22Rv1 (cell line): Measurements from ENCODE around the gene KXD1.
"Not testable (repeated sequence)": the region's sequence is repeated elsewhere in the genome, so short reads cannot be mapped to it uniquely, and the experiment has no call there.

ENCODE experiments used
- H3K27ac ChIP-seq: fragments of 450-650 bp; 2 replicates; pipeline ENCODE4 v1.5.1; 2017
- ZFX ChIP-seq: fragments of 450-650 bp; IDR thresholded peaks from 2 replicates; pipeline ENCODE4 v1.6.1; 2017; ENCODE audit warnings: antibody characterized with exemption, borderline replicate concordance
- TF ChIP-seq, protein P1 (sequence below): fragments of 450-650 bp; IDR thresholded peaks from 2 replicates; pipeline ENCODE4 v1.5.1; 2017; ENCODE audit warnings: mild to moderate bottlenecking

The KXD1 gene

DNA sequence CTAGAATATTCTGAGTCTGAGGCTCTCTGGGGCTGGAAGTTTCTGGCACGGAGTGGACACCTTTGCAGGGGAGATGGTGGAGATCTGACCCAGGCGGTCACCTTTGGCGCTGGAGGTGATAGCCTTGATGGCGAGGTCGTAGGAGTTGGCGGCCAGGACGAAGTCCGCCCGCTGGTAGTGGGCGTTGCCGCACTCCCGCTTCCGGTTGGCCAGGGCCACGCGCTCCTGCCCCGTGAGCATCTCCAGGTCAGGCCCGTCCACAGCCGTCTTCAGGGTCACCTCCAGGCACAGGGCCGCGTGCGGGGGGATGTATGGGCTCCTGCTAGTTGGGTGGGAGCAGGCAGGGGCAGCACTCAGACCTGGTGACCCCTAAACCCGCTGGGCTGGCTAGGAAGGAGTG, 19.6 kb upstream of the KXD1 start:
- TF ChIP-seq, protein P1, sequence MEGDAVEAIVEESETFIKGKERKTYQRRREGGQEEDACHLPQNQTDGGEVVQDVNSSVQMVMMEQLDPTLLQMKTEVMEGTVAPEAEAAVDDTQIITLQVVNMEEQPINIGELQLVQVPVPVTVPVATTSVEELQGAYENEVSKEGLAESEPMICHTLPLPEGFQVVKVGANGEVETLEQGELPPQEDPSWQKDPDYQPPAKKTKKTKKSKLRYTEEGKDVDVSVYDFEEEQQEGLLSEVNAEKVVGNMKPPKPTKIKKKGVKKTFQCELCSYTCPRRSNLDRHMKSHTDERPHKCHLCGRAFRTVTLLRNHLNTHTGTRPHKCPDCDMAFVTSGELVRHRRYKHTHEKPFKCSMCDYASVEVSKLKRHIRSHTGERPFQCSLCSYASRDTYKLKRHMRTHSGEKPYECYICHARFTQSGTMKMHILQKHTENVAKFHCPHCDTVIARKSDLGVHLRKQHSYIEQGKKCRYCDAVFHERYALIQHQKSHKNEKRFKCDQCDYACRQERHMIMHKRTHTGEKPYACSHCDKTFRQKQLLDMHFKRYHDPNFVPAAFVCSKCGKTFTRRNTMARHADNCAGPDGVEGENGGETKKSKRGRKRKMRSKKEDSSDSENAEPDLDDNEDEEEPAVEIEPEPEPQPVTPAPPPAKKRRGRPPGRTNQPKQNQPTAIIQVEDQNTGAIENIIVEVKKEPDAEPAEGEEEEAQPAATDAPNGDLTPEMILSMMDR: no peak
- TF ChIP-seq ZFX: no peak
- no peak overlapping the region for H3K27ac ChIP-seq

DNA sequence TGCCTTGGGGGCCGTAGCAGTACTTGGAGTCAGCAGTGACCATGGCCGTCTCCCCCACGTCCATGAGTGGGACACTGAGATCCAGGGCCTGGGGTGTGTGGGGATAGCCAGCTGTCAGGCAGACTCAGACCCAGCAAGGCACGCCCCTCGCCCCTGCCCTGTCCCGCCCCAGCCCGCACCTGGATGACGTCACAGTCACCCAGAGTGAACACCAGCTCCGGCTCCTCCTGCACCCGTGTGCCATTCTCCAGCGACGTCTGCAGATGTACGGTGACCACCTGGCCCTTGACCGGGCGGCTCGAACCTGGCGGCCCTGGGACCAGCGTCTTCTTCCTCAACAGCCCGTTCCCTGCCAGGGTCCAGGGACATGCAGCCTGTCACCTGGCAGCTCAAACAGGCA, 18.3 kb upstream of the KXD1 start:
- no peak overlapping the region for H3K27ac ChIP-seq

DNA sequence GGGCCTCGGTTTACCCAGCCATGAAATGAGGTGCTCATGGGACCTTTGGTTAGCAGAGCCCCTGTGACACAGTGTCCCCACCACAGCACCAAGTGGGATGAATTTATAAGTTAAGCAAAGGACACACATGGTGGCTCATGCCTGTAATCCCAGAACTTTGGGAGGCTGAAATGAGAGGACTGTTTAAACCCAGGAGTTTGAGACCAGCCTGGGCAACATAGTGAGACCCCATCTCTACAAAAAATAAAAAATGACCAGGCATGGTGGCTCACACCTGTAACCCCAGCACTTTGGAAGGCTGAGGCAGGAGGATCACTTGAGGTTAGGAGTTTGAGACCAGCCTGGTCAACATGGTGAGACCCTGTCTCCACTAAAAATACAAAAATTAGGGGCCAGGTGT, 17.5 kb upstream of the KXD1 start:
- not testable (repeated sequence) for H3K27ac ChIP-seq

More for the DNA sequence above, 18.3 kb upstream of the KXD1 start:
- TF ChIP-seq, protein P1: no peak
- no peak for TF ChIP-seq ZFX

DNA sequence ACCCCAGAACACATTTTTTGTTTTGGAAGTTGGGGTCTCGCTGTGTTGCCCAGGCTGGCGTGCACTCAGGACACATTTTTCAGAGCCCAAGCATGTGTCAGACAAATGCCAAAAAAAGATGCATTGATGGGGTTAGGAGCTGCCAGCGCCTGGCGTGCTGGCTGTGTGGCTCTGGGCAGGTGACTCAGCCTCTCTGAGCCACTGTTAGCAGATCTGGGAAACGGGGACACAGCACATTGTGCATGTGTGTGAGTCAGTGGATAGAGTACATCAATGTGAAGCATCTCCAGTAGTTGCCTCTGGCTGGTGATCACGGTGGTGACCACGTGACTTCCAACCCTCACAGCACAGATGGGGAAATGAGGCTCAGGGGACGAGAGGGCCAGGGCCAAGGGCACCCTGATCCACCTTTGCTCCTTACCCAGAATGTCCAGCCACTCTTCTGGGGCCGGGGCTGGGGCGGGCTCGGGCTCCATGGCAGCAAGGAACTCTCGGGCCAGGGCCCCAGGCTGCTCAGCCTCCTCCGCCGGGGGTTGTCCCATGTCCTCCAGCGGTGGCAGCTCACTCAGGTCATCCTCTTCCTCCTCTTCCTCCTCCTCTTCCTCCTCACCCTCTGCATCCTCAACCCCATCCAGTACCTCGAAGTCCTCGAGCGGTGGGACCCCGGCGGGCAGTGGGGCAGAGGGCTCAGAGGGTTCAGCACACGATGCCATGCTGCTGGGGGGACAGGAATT, 16.2 kb upstream of the KXD1 start:
- no peak for TF ChIP-seq ZFX
- TF ChIP-seq, protein P1: no peak
- peak overlapping the region; percentile 66 for H3K27ac ChIP-seq

DNA sequence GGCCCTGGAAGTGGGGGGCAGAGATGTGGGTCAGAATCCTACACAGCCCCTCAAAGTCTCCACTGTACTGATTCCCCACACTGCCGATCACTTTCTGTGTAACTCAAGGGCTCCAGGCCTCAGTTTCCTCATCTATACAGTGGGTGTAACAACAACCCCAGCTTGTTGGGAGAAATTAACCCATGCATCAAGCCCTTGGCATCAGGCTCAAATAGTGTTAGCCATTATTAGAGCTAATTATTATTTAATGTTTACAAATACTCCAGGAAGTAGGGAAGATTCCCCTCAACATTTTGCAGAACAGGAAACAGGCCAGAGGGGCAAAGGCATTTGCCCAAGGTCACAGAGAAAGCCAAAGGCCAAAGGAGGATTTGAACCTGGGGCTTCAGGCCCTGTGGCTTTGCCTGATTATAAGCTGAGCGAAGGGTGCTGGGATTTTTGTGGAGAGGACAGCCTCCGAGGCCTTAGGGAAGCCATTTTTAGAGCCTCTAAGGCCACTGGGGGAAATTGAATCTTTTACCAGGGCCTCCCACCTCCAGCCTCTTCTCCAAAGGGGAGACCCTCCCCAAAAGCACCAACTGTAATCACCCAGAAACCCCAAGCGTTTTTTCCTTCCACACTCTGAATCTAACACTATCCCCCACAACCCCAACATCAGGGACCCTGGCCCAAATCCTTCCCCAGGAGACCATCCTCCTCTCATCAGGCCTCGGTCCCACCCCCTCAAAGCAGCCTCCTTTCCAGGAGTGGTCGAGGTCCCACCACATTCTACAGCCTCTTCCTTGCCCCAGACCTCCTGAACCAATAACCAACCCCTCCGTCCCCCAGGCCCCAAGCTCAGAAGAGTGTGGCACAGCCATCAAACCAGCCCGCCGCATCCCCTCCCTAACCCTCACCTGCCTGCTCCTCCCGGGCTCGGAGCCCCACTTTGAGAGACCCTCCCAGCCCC, 15.4 kb upstream of the KXD1 start:
- TF ChIP-seq ZFX: no peak
- TF ChIP-seq, protein P1: no peak
- peak overlapping the region; percentile 66 for H3K27ac ChIP-seq

DNA sequence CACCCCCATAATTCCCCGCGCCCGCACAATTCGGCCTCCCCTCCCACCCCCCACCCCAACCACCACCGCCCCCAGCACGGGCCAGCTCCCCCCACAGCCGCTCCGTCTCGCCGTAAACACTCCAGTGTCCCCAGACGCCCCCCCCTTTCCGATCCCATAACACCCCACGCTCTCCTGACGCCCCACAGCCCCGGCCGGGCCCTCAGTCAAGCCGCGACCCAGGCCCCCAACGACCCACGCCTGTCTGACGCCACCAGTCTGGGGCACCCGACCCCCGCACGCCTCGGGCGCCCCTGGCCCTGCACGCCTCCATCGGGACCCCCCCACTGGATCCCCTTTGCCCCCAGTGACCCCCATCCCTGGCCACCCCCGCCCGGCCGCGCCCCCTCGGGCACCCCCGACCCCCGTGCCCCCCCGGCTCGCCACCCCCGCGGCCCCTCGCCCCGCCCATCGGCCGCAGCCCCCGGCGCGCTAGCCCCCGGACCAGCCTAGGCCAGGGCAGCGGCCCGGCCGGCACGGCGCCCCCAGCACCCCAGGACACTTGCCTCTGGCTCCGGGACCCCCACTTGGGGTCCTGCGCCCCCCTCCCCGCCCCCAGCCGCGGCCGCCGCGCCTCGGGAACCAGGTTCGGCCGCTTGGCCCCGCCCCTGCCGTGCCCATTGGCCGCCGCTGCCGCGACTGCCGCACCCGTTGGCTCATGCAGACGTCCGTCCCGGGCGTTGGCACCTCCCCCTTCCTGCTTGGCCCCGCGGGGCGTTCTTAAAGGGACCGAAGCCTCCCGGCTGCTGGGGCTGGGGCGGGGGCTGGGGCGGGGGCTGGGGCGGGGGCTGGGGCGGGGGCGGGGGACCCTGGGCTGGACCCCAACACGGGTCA, 14.5 kb upstream of the KXD1 start, which contains the start of gene FKBP8:
TSS of gene FKBP8 (minus strand) at position 633 of the 873 bp plus-strand sequence. CDS start 1,603 bp downstream, outside the sequence.
- peak within 1 kb of the TSS; percentile 66 for H3K27ac ChIP-seq
- TF ChIP-seq, protein P1: no peak
- no peak for TF ChIP-seq ZFX
